HepG2 (cell line): ENCODE measurements around the gene NTN4. TPM values are rescaled to one million over a fixed set of nuclear protein-coding genes. Genes with fewer than 3 reads are reported as not detected.

Experiments
- CAMTA2 ChIP-seq: sonication (generic); formaldehyde crosslinking; IDR thresholded peaks from 2 replicates; pipeline ENCODE4 v1.4.0; 2020; ENCODE audit warnings: mild to moderate bottlenecking, missing genetic modification reagents, borderline replicate concordance
- GATA4 ChIP-seq: sonication (generic); IDR thresholded peaks from 2 replicates; pipeline ENCODE4 v1.6.1; 2016; ENCODE audit warnings: antibody characterized with exemption, low read depth, borderline replicate concordance
- KDM5A ChIP-seq: fragments of 200-600 bp; sonication (generic); IDR thresholded peaks from 2 replicates; pipeline ENCODE4 v1.7.0; 2018; ENCODE audit warnings: antibody characterized with exemption, mild to moderate bottlenecking, low read length, borderline replicate concordance
- KLF12 ChIP-seq: sonication (generic); formaldehyde crosslinking; IDR thresholded peaks from 2 replicates; pipeline ENCODE4 v1.4.0; 2020; ENCODE audit warnings: missing genetic modification reagents, borderline replicate concordance
- MYNN ChIP-seq: sonication (generic); formaldehyde crosslinking; IDR thresholded peaks from 2 replicates; pipeline ENCODE4 v1.4.0; 2020; ENCODE audit warnings: mild to moderate bottlenecking, low read depth, missing genetic modification reagents
- NR3C1 ChIP-seq: sonication (generic); formaldehyde crosslinking; IDR thresholded peaks from 2 replicates; pipeline ENCODE4 v1.4.0; 2020; ENCODE audit warnings: missing genetic modification reagents
- PATZ1 ChIP-seq: sonication (generic); formaldehyde crosslinking; IDR thresholded peaks from 2 replicates; pipeline ENCODE4 v1.4.0; 2020; ENCODE audit warnings: missing genetic modification reagents
- RFX5 ChIP-seq: IDR thresholded peaks from 2 replicates; pipeline ENCODE4 v1.6.1; 2011; ENCODE audit warnings: low read depth, low read length, improper control_type of control experiment
- SAFB2 ChIP-seq: sonication (generic); formaldehyde crosslinking; IDR thresholded peaks from 2 replicates; pipeline ENCODE4 v1.5.1; 2020; ENCODE audit warnings: missing genetic modification reagents, low read depth, mild to moderate bottlenecking, borderline replicate concordance
- SOX13 ChIP-seq, 3 experiments: fragments of 450-650 bp in 1 of 3; sonication (generic) in 1 of 3; formaldehyde crosslinking in 1 of 3; IDR thresholded peaks in 2 of 3; conservative IDR thresholded peaks in 1 of 3; 2 replicates each; pipeline versions ENCODE4 v1.5.0 to v1.6.1; 2016 to 2020; ENCODE audit warnings: antibody characterized with exemption in 1 of 3, mild to moderate bottlenecking in 1 of 3, missing compliant biosample characterization in 1 of 3, missing genetic modification reagents in 1 of 3, moderate library complexity in 1 of 3
- ZNF263 ChIP-seq: sonication (generic); formaldehyde crosslinking; IDR thresholded peaks from 2 replicates; pipeline ENCODE4 v1.4.0; 2020; ENCODE audit warnings: missing genetic modification reagents
- ZNF275 ChIP-seq: sonication (generic); formaldehyde crosslinking; IDR thresholded peaks from 2 replicates; pipeline ENCODE4 v1.8.0; 2022; ENCODE audit warnings: missing genetic modification reagents, mild to moderate bottlenecking, inconsistent platforms, borderline replicate concordance
- ZNF350 ChIP-seq: sonication (generic); formaldehyde crosslinking; IDR thresholded peaks from 2 replicates; pipeline ENCODE4 v1.4.0; 2020; ENCODE audit warnings: mild to moderate bottlenecking, low read depth, missing genetic modification reagents, borderline replicate concordance
- ZNF512B ChIP-seq: sonication (generic); formaldehyde crosslinking; IDR thresholded peaks from 2 replicates; pipeline ENCODE4 v1.5.1; 2020; ENCODE audit warnings: missing genetic modification reagents, mild to moderate bottlenecking, borderline replicate concordance
- ZNF749 ChIP-seq: sonication (generic); formaldehyde crosslinking; IDR thresholded peaks from 2 replicates; pipeline ENCODE4 v1.8.0; 2022; ENCODE audit warnings: mild to moderate bottlenecking, missing genetic modification reagents, moderate library complexity, borderline replicate concordance
- polyA plus RNA-seq, 8 experiments: library from polyadenylated mRNA; depleted of rRNA in 3 of 8; stranded (reverse) in 7 of 8; unstranded in 1 of 8; fragments of >200 nt; fragmentation: Illumina TruSeq in 4 of 8; extraction: Trizol in 4 of 8; gene quantifications; 2 replicates each; pipeline versions ENCODE4 v1.2.1 to v1.2.3, GENCODE V29; 2011 to 2016; ENCODE audit warnings: low read depth in 4 of 8, missing spikeins in 1 of 8, mixed read lengths in 1 of 8; ENCODE audit not compliant: insufficient read depth in 1 of 8
- total RNA-seq, 5 experiments: library from RNA; depleted of rRNA; stranded (reverse); fragments of >200 nt; fragmentation: Illumina TruSeq; extraction: Trizol; gene quantifications; 2 replicates each; pipeline ENCODE4 v1.2.3, GENCODE V29; 2016; ENCODE audit warnings: low read depth in 1 of 5
- TF ChIP-seq, protein P1 (sequence below): sonication (generic); formaldehyde crosslinking; IDR thresholded peaks from 2 replicates; pipeline ENCODE4 v1.4.0; 2020; ENCODE audit warnings: missing genetic modification reagents, mild to moderate bottlenecking, borderline replicate concordance
- TF ChIP-seq, protein P2 (sequence below): IDR thresholded peaks from 2 replicates; pipeline ENCODE4 v1.6.1; 2016; ENCODE audit warnings: mild to moderate bottlenecking

The NTN4 gene
- total and polyA plus RNA-seq, 2 of the 13 experiments (the other 11 are each of a cell fraction or from before 2014, with no cell fraction given): 7.8 to 11.5 TPM

- TF ChIP-seq CAMTA2 (CRISPR knock-in tag) (no peak), ZNF350 (CRISPR knock-in tag) (no peak), ZNF263 (CRISPR knock-in tag) (no peak), ZNF749 (no peak), SAFB2 (CRISPR knock-in tag) (no peak), PATZ1 (CRISPR knock-in tag) (no peak), KLF12 (CRISPR knock-in tag) (no peak), SOX13 (IDR thresholded peaks at IDR 0.05) (peak; percentile 62), SOX13 (CRISPR knock-in tag; conservative IDR thresholded peaks at IDR 0.05 in 1 of 2, IDR thresholded peaks at IDR 0.05 in 1 of 2) (peak in 1 of 2 experiments; percentile 82; a peak in 2 of 4 replicates), ZNF275 (no peak), RFX5 (no peak), NR3C1 (CRISPR knock-in tag) (no peak), KDM5A (no peak), MYNN (no peak), ZNF512B (CRISPR knock-in tag) (no peak), GATA4 (no peak)
- TF ChIP-seq, protein P1, sequence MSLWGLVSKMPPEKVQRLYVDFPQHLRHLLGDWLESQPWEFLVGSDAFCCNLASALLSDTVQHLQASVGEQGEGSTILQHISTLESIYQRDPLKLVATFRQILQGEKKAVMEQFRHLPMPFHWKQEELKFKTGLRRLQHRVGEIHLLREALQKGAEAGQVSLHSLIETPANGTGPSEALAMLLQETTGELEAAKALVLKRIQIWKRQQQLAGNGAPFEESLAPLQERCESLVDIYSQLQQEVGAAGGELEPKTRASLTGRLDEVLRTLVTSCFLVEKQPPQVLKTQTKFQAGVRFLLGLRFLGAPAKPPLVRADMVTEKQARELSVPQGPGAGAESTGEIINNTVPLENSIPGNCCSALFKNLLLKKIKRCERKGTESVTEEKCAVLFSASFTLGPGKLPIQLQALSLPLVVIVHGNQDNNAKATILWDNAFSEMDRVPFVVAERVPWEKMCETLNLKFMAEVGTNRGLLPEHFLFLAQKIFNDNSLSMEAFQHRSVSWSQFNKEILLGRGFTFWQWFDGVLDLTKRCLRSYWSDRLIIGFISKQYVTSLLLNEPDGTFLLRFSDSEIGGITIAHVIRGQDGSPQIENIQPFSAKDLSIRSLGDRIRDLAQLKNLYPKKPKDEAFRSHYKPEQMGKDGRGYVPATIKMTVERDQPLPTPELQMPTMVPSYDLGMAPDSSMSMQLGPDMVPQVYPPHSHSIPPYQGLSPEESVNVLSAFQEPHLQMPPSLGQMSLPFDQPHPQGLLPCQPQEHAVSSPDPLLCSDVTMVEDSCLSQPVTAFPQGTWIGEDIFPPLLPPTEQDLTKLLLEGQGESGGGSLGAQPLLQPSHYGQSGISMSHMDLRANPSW (CRISPR knock-in tag): no peak
- TF ChIP-seq, protein P2, sequence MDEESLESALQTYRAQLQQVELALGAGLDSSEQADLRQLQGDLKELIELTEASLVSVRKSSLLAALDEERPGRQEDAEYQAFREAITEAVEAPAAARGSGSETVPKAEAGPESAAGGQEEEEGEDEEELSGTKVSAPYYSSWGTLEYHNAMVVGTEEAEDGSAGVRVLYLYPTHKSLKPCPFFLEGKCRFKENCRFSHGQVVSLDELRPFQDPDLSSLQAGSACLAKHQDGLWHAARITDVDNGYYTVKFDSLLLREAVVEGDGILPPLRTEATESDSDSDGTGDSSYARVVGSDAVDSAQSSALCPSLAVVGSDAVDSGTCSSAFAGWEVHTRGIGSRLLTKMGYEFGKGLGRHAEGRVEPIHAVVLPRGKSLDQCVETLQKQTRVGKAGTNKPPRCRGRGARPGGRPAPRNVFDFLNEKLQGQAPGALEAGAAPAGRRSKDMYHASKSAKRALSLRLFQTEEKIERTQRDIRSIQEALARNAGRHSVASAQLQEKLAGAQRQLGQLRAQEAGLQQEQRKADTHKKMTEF (CRISPR knock-in tag): peak; percentile 76
Observed at GRCh38 chr12:95802482-95803270, 12.1 kb upstream of the NTN4 start (continued).
